Suprapubic skin (tissue), 4 donors: ENCODE results near the gene SUSD6. TPM values are rescaled to one million over a fixed set of nuclear protein-coding genes. Genes with fewer than 3 reads are reported as not detected.
"Not testable (repeated sequence)": the region's sequence is repeated elsewhere in the genome, so short reads cannot be mapped to it uniquely, and the experiment has no call there.

Experiments used
- DNase-seq, 2 donors: peaks; one replicate each; pipeline ENCODE4 v3.0.0-alpha.2; 2019; ENCODE audit warnings: low spot score in 2 of 2
- H3K27ac ChIP-seq: fragments of 200-600 bp; sonication (generic); one replicate; pipeline ENCODE4 v1.5.1; 2019
- H3K27me3 ChIP-seq: fragments of 200-600 bp; sonication (generic); one replicate; pipeline ENCODE4 v1.5.1; 2019
- H3K36me3 ChIP-seq: fragments of 200-600 bp; sonication (generic); one replicate; pipeline ENCODE4 v1.5.1; 2019
- H3K4me1 ChIP-seq: fragments of 200-600 bp; sonication (generic); one replicate; pipeline ENCODE4 v1.5.1; 2019
- H3K4me3 ChIP-seq: fragments of 200-600 bp; sonication (generic); one replicate; pipeline ENCODE4 v1.5.1; 2019; ENCODE audit warnings: mild to moderate bottlenecking
- H3K9me3 ChIP-seq: fragments of 200-600 bp; sonication (generic); one replicate; pipeline ENCODE4 v1.5.1; 2019
- CTCF ChIP-seq, 2 donors: fragments of 200-600 bp in 1 of 2; fragments of 450-650 bp in 1 of 2; sonication (generic) in 1 of 2; IDR thresholded peaks; one replicate each; pipeline ENCODE4 v1.5.1; 2016 to 2019; ENCODE audit warnings: antibody characterized with exemption in 2 of 2, mild to moderate bottlenecking in 1 of 2, moderate library complexity in 1 of 2
- EP300 ChIP-seq: sonication (generic); formaldehyde crosslinking; IDR thresholded peaks from one replicate; pipeline ENCODE4 v1.6.1; 2017; ENCODE audit warnings: antibody characterized with exemption
- POLR2A ChIP-seq, 2 donors: fragments of 450-650 bp; IDR thresholded peaks; one replicate each; pipeline ENCODE4 v1.6.1; 2017; ENCODE audit warnings: antibody characterized with exemption in 2 of 2, mild to moderate bottlenecking in 2 of 2, moderate library complexity in 2 of 2
- POLR2AphosphoS5 ChIP-seq, 3 donors: sonication (generic); formaldehyde crosslinking; IDR thresholded peaks; one replicate each; pipeline ENCODE4 v1.6.1; 2017; ENCODE audit warnings: antibody characterized with exemption in 3 of 3
- WGBS: methylation state at CpG from one replicate; pipeline ENCODE4 v1.1.5; 2018; 5-methylcytosine and 5-hydroxymethylcytosine counted together
- total RNA-seq, 4 donors: library from RNA; depleted of rRNA; stranded (reverse); fragments of >200 nt; gene quantifications; one replicate each; pipeline ENCODE4 v1.1.0, GENCODE V29; 2016

The SUSD6 gene
- total RNA-seq, 4 donors from 2014 or later = 45.1 to 60.4 (median 56.7) TPM

- peak overlapping the region; percentile 44 for H3K27ac ChIP-seq
- H3K4me1 ChIP-seq = peaks cover 65% of the 10 kb centered on the region
- 45% methylated on average over 2 of the region's 3 CpGs for WGBS
Observed at GRCh38 chr14:69637503-69638031, 26.2 kb downstream of the SUSD6 start.

GRCh38 chr14:69640931-69641330 is 29.5 kb downstream of the SUSD6 start:
- Histone ChIP-seq H3K9me3 (no peaks in the 10 kb centered on the region), H3K27ac (no peak overlapping the region), H3K4me1 (peaks cover 59% of the 10 kb centered on the region), H3K27me3 (no peaks in the 10 kb centered on the region), H3K36me3 (peaks cover 2% of the 10 kb centered on the region), H3K4me3 (no peak overlapping the region)
- DNase-seq = no peak
- 96% methylated on average over 1 of the region's 1 CpG for WGBS
- no peak for TF ChIP-seq CTCF (IDR thresholded peaks at IDR 0.05)
- no peak for TF ChIP-seq EP300
- no peak for TF ChIP-seq POLR2A (IDR thresholded peaks at IDR 0.05)
- no peak for TF ChIP-seq POLR2AphosphoS5 (IDR thresholded peaks at IDR 0.05)

More at GRCh38 chr14:69637503-69638031, 26.2 kb downstream of the SUSD6 start:
- DNase-seq = peak in 1 of 2 donors; percentile 80
- peaks cover 2% of the 10 kb centered on the region for H3K36me3 ChIP-seq
- no peaks in the 10 kb centered on the region for H3K9me3 ChIP-seq
- no peak overlapping the region for H3K4me3 ChIP-seq
- TF ChIP-seq POLR2A (IDR thresholded peaks at IDR 0.05) (no peak), POLR2AphosphoS5 (IDR thresholded peaks at IDR 0.05) (no peak), EP300 (no peak), CTCF (IDR thresholded peaks at IDR 0.05) (no peak)
- H3K27me3 ChIP-seq = no peaks in the 10 kb centered on the region

GRCh38 chr14:69642212-69642793 is 30.9 kb downstream of the SUSD6 start:
- not testable (repeated sequence) for H3K27me3 ChIP-seq, H3K27ac ChIP-seq, H3K9me3 ChIP-seq, DNase-seq, H3K36me3 ChIP-seq, H3K4me3 ChIP-seq
- H3K4me1 ChIP-seq = peaks cover 45% of the 10 kb centered on the region
- 87% methylated on average over 7 of the region's 7 CpGs for whole genome bisulfite sequencing

- Histone ChIP-seq H3K27me3 (no peaks in the 10 kb centered on the region), H3K9me3 (no peaks in the 10 kb centered on the region), H3K27ac (peak overlapping the region; percentile 46), H3K4me3 (no peak overlapping the region), H3K36me3 (peaks cover 2% of the 10 kb centered on the region), H3K4me1 (peaks cover 39% of the 10 kb centered on the region)
- DNase-seq = no peak
- TF ChIP-seq POLR2AphosphoS5 (IDR thresholded peaks at IDR 0.05) (peak in 1 of 3 donors; percentile 38), CTCF (IDR thresholded peaks at IDR 0.05) (no peak), POLR2A (IDR thresholded peaks at IDR 0.05) (no peak)
- WGBS = 53% methylated on average over 5 of the region's 5 CpGs
Observed at GRCh38 chr14:69643430-69644200, 32.2 kb downstream of the SUSD6 start.

- Histone ChIP-seq H3K27ac (peak overlapping the region; percentile 31), H3K4me3 (no peak overlapping the region), H3K27me3 (no peaks in the 10 kb centered on the region), H3K9me3 (no peaks in the 10 kb centered on the region), H3K36me3 (peaks cover 2% of the 10 kb centered on the region), H3K4me1 (peaks cover 47% of the 10 kb centered on the region)
- TF ChIP-seq POLR2AphosphoS5 (IDR thresholded peaks at IDR 0.05) = no peak
- no peak for TF ChIP-seq EP300
- no peak for TF ChIP-seq CTCF (IDR thresholded peaks at IDR 0.05)
- TF ChIP-seq POLR2A (IDR thresholded peaks at IDR 0.05) = no peak
- 72% methylated on average over 1 of the region's 1 CpG for WGBS
- DNase-seq = no peak
Observed at GRCh38 chr14:69644814-69645213, 33.4 kb downstream of the SUSD6 start.
